ENCODE data around the gene CAMTA1.

CAMTA1 gene

GRCh38 chr1:7795406-7795805 is 1010.2 kb downstream of the CAMTA1 start:
- H3K36me3 ChIP-seq (ENCODE audit: low read depth), result peaks cover 45% of the 10 kb centered on the region
- no peaks in the 10 kb centered on the region for H3K9me3 ChIP-seq (ENCODE audit: severe bottlenecking)
- no peak overlapping the region for H3K27ac ChIP-seq (ENCODE audit: poor library complexity, severe bottlenecking)
- no peak for ATAC-seq (ENCODE audit: low read depth)
- no peak for DNase-seq (ENCODE audit: low spot score)
- H3K27me3 ChIP-seq (ENCODE audit: insufficient read depth, poor library complexity, severe bottlenecking), result no peaks in the 10 kb centered on the region
- TF ChIP-seq CTCF (IDR thresholded peaks at IDR 0.05; ENCODE audit: poor library complexity, severe bottlenecking), result no peak
- H3K4me3 ChIP-seq (ENCODE audit: severe bottlenecking), result no peak overlapping the region
- H3K4me1 ChIP-seq (ENCODE audit: insufficient read depth, poor library complexity, severe bottlenecking), result no peaks in the 10 kb centered on the region

GRCh38 chr1:7805460-7805859 is 1020.2 kb downstream of the CAMTA1 start:
- no peak for DNase-seq (ENCODE audit: low spot score)
- no peak overlapping the region for H3K27ac ChIP-seq (ENCODE audit: poor library complexity, severe bottlenecking)
- no peak for ATAC-seq (ENCODE audit: low read depth)

GRCh38 chr1:7808253-7808844 is 1023.1 kb downstream of the CAMTA1 start:
- Histone ChIP-seq H3K4me1 (ENCODE audit: insufficient read depth, poor library complexity, severe bottlenecking) (no peaks in the 10 kb centered on the region), H3K4me3 (ENCODE audit: severe bottlenecking) (no peak overlapping the region), H3K27me3 (ENCODE audit: insufficient read depth, poor library complexity, severe bottlenecking) (no peaks in the 10 kb centered on the region), H3K27ac (ENCODE audit: poor library complexity, severe bottlenecking) (no peak overlapping the region), H3K9me3 (ENCODE audit: severe bottlenecking) (peaks cover 2% of the 10 kb centered on the region), H3K36me3 (ENCODE audit: low read depth) (peaks cover 70% of the 10 kb centered on the region)
- TF ChIP-seq CTCF (IDR thresholded peaks at IDR 0.05; ENCODE audit: poor library complexity, severe bottlenecking), result peak; percentile 73
- DNase-seq (ENCODE audit: low spot score) (no peak), ATAC-seq (ENCODE audit: low read depth) (0 out of 3 replicates have a peak, but pooled peaks have one; percentile 49)

More at GRCh38 chr1:7805460-7805859, 1020.2 kb downstream of the CAMTA1 start:
- no peak for TF ChIP-seq CTCF (IDR thresholded peaks at IDR 0.05; ENCODE audit: poor library complexity, severe bottlenecking)
- no peaks in the 10 kb centered on the region for H3K9me3 ChIP-seq (ENCODE audit: severe bottlenecking)
- H3K4me3 ChIP-seq (ENCODE audit: severe bottlenecking), result no peak overlapping the region
- H3K4me1 ChIP-seq (ENCODE audit: insufficient read depth, poor library complexity, severe bottlenecking), result no peaks in the 10 kb centered on the region
- peaks cover 73% of the 10 kb centered on the region for H3K36me3 ChIP-seq (ENCODE audit: low read depth)
- H3K27me3 ChIP-seq (ENCODE audit: insufficient read depth, poor library complexity, severe bottlenecking), result no peaks in the 10 kb centered on the region

- Histone ChIP-seq H3K27ac (ENCODE audit: poor library complexity, severe bottlenecking) (no peak overlapping the region), H3K4me3 (ENCODE audit: severe bottlenecking) (no peak overlapping the region), H3K27me3 (ENCODE audit: insufficient read depth, poor library complexity, severe bottlenecking) (no peaks in the 10 kb centered on the region), H3K9me3 (ENCODE audit: severe bottlenecking) (peaks cover 5% of the 10 kb centered on the region), H3K36me3 (ENCODE audit: low read depth) (peaks cover 64% of the 10 kb centered on the region), H3K4me1 (ENCODE audit: insufficient read depth, poor library complexity, severe bottlenecking) (no peaks in the 10 kb centered on the region)
- ATAC-seq (ENCODE audit: low read depth), result no peak
- DNase-seq (ENCODE audit: low spot score), result no peak
- TF ChIP-seq CTCF (IDR thresholded peaks at IDR 0.05; ENCODE audit: poor library complexity, severe bottlenecking), result no peak
These were observed 1024.5 kb downstream of the CAMTA1 start for GRCh38 chr1:7809742-7810141.

- TF ChIP-seq CTCF (IDR thresholded peaks at IDR 0.05; ENCODE audit: poor library complexity, severe bottlenecking), result no peak
- no peaks in the 10 kb centered on the region for H3K4me1 ChIP-seq (ENCODE audit: insufficient read depth, poor library complexity, severe bottlenecking)
- no peak for DNase-seq (ENCODE audit: low spot score)
- peaks cover 5% of the 10 kb centered on the region for H3K9me3 ChIP-seq (ENCODE audit: severe bottlenecking)
- H3K27ac ChIP-seq (ENCODE audit: poor library complexity, severe bottlenecking), result no peak overlapping the region
- ATAC-seq (ENCODE audit: low read depth), result peak; percentile 95
- H3K4me3 ChIP-seq (ENCODE audit: severe bottlenecking), result no peak overlapping the region
- peaks cover 59% of the 10 kb centered on the region for H3K36me3 ChIP-seq (ENCODE audit: low read depth)
- no peaks in the 10 kb centered on the region for H3K27me3 ChIP-seq (ENCODE audit: insufficient read depth, poor library complexity, severe bottlenecking)
These were observed 1025.1 kb downstream of the CAMTA1 start for GRCh38 chr1:7810395-7810794.

Data from RWPE2 (cell line).